K562 (cell line): Measurements from ENCODE around the gene SNX20. TPM values are rescaled to one million over a fixed set of nuclear protein-coding genes. Genes with fewer than 3 reads are reported as not detected.

Source experiments
- ATF7 ChIP-seq: fragments of 450-650 bp; IDR thresholded peaks from 2 replicates; pipeline ENCODE4 v1.7.1; 2014; ENCODE audit warnings: mild to moderate bottlenecking, moderate library complexity
- CAMTA2 ChIP-seq: fragments of 250-450 bp; sonication (Bioruptor Pico); conservative IDR thresholded peaks from 2 replicates; pipeline ENCODE4 v1.5.1; 2022
- ELF1 ChIP-seq: fragments of 200-800 bp; sonication (Bioruptor generic); IDR thresholded peaks from 2 replicates; pipeline ENCODE4 v1.6.1; 2016; ENCODE audit warnings: missing genetic modification characterization, missing compliant biosample characterization
- ESRRA ChIP-seq: fragments of 450-650 bp; IDR thresholded peaks from 2 replicates; pipeline ENCODE4 v1.6.1; 2014; ENCODE audit warnings: low read depth, mild to moderate bottlenecking, moderate library complexity, borderline replicate concordance
- HSF4 ChIP-seq: fragments of 250-450 bp; sonication (Bioruptor Pico); IDR thresholded peaks from 2 replicates; pipeline ENCODE4 v2.1.2; 2022; ENCODE audit warnings: mild to moderate bottlenecking, moderate library complexity, borderline replicate concordance
- MGA ChIP-seq: fragments of 450-650 bp; IDR thresholded peaks from 2 replicates; pipeline ENCODE4 v1.6.1; 2016; ENCODE audit warnings: mild to moderate bottlenecking, moderate library complexity
- MYC ChIP-seq, 2 experiments: fragments of 250-450 bp in 1 of 2; sonication (Bioruptor Pico) in 1 of 2; IDR thresholded peaks; 2 replicates each; pipeline versions ENCODE4 v1.5.1 to v1.6.1; 2012 to 2021; ENCODE audit warnings: low read depth in 2 of 2, borderline replicate concordance in 1 of 2, improper control_type of control experiment in 1 of 2, low read length in 1 of 2, mild to moderate bottlenecking in 1 of 2, moderate library complexity in 1 of 2
- SIX5 ChIP-seq, 2 experiments: IDR thresholded peaks; 2 replicates each; pipeline ENCODE4 v1.6.1; 2011; ENCODE audit warnings: low read length in 2 of 2, borderline replicate concordance in 1 of 2, low read depth in 1 of 2, mild to moderate bottlenecking in 1 of 2, moderate library complexity in 1 of 2; ENCODE audit not compliant: insufficient read depth in 1 of 2
- ZBTB1 ChIP-seq: sonication (generic); formaldehyde crosslinking; IDR thresholded peaks from 2 replicates; pipeline ENCODE4 v1.8.1; 2023; ENCODE audit warnings: missing genetic modification reagents, low read depth, mild to moderate bottlenecking, borderline replicate concordance
- ZNF175 ChIP-seq: fragments of 200-800 bp; sonication (Bioruptor generic); IDR thresholded peaks from 2 replicates; pipeline ENCODE4 v1.6.1; 2016; ENCODE audit warnings: low read depth, mild to moderate bottlenecking, missing genetic modification characterization, missing compliant biosample characterization
- polyA plus RNA-seq, 8 experiments: library from polyadenylated mRNA; depleted of rRNA in 4 of 8; stranded (reverse) in 5 of 8; unstranded in 3 of 8; fragments of >200 nt; fragmentation: Nextera tagmentation in 2 of 8; fragmentation: Illumina TruSeq in 1 of 8; extraction: Ambion mirVana in 2 of 8; extraction: Trizol in 1 of 8; gene quantifications; 2 replicates each; pipeline versions ENCODE4 v1.2.1 to v1.2.3, GENCODE V29; 2011 to 2014; ENCODE audit warnings: inconsistent platforms in 1 of 8, missing spikeins in 1 of 8
- total RNA-seq, 7 experiments: library from RNA; depleted of rRNA in 6 of 7; stranded (reverse); fragments of >200 nt in 6 of 7; fragmentation: Illumina TruSeq in 2 of 7; extraction: Trizol in 2 of 7; gene quantifications; 2 replicates each; pipeline versions ENCODE4 v1.2.1 to v1.2.3, GENCODE V29; 2011 to 2021; ENCODE audit warnings: low replicate concordance in 1 of 7
- TF ChIP-seq, protein P1 (sequence below): sonication (generic); formaldehyde crosslinking; IDR thresholded peaks from 2 replicates; pipeline ENCODE4 v1.8.1; 2022; ENCODE audit warnings: missing genetic modification reagents

Gene SNX20
- total and polyA plus RNA-seq, 9 of the 15 experiments (the other 6 are each of a cell fraction or from before 2014, with no cell fraction given) = 0.04 to 0.07 TPM; not detected in 7

DNA sequence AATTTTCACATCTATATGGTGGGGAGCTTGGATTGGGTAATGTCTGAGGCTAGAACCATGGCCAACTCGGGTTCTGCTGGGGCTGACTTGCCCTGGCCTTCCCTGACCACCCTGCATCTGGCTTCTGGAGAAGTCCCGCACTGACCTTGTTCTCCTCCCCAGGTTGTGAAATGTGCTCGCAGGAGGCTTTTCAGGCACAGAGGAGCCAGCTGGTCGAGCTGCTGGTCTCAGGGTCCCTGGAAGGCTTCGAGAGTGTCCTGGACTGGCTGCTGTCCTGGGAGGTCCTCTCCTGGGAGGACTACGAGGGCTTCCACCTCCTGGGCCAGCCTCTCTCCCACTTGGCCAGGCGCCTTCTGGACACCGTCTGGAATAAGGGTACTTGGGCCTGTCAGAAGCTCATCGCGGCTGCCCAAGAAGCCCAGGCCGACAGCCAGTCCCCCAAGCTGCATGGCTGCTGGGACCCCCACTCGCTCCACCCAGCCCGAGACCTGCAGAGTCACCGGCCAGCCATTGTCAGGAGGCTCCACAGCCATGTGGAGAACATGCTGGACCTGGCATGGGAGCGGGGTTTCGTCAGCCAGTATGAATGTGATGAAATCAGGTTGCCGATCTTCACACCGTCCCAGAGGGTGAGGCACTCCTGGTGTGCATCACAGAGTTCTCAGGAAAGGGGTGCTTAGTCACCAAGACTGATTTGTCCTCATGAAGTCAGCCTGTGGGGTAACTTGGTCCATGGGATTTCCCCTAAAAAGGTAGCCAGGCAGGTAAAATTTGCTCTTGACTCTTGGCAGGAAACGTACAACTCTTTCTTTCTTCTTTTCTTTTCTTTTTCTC lies 18.4 kb upstream of the SNX20 start (continued):
- peak; percentile 54; the same call in 1 of the 2 replicates for TF ChIP-seq ATF7
- peak; percentile 96 for TF ChIP-seq MGA
- TF ChIP-seq, protein P1, sequence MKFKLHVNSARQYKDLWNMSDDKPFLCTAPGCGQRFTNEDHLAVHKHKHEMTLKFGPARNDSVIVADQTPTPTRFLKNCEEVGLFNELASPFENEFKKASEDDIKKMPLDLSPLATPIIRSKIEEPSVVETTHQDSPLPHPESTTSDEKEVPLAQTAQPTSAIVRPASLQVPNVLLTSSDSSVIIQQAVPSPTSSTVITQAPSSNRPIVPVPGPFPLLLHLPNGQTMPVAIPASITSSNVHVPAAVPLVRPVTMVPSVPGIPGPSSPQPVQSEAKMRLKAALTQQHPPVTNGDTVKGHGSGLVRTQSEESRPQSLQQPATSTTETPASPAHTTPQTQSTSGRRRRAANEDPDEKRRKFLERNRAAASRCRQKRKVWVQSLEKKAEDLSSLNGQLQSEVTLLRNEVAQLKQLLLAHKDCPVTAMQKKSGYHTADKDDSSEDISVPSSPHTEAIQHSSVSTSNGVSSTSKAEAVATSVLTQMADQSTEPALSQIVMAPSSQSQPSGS (CRISPR knock-in tag) = no peak
- TF ChIP-seq ZBTB1 = no peak
- TF ChIP-seq ESRRA = no peak
- no peak for TF ChIP-seq CAMTA2 (CRISPR knock-in tag)
- no peak for TF ChIP-seq HSF4
- no peak for TF ChIP-seq SIX5 (IDR thresholded peaks at IDR 0.05; ENCODE audit: borderline replicate concordance in 1 of 2, insufficient read depth in 1 of 2, low read depth in 1 of 2, low read length in 2 of 2)
- peak; percentile 76 for TF ChIP-seq ZNF175 (CRISPR knock-in tag)
- no peak for TF ChIP-seq ELF1 (tag)
- peak; percentile 62; the same call in 1 of the 2 replicates for TF ChIP-seq MYC (IDR thresholded peaks at IDR 0.05; ENCODE audit: low read depth, low read length)
- TF ChIP-seq MYC (CRISPR knock-in tag; IDR thresholded peaks at IDR 0.05; ENCODE audit: borderline replicate concordance, low read depth) = no peak
